GM19193 (cell line): ENCODE results near the gene ARFIP1.

ENCODE experiments used
- POLR2A ChIP-seq: IDR thresholded peaks from 4 replicates; pipeline ENCODE4 v1.6.1; 2011; ENCODE audit not compliant: insufficient read depth, insufficient read length; ENCODE audit errors: extremely low read depth

ARFIP1 gene

GRCh38 chr4:152909901-152910300, 130.1 kb downstream of the ARFIP1 start:
- TF ChIP-seq POLR2A: no peak

GRCh38 chr4:152910521-152910920, 130.8 kb downstream of the ARFIP1 start:
- TF ChIP-seq POLR2A: no peak

- no peak for TF ChIP-seq POLR2A
Observed at GRCh38 chr4:152917543-152918395, 138.0 kb downstream of the ARFIP1 start.

- TF ChIP-seq POLR2A: no peak
Observed at GRCh38 chr4:152919826-152920225, 140.1 kb downstream of the ARFIP1 start.

- no peak for TF ChIP-seq POLR2A
Observed at GRCh38 chr4:152920768-152921167, 141.0 kb downstream of the ARFIP1 start.

- TF ChIP-seq POLR2A: no peak
Observed at GRCh38 chr4:152921284-152921683, 141.5 kb downstream of the ARFIP1 start.

GRCh38 chr4:152925851-152926250, 146.1 kb downstream of the ARFIP1 start:
- TF ChIP-seq POLR2A: no peak

GRCh38 chr4:152926959-152927358, 147.2 kb downstream of the ARFIP1 start:
- TF ChIP-seq POLR2A: no peak

- no peak for TF ChIP-seq POLR2A
Observed at GRCh38 chr4:152927737-152928136, 148.0 kb downstream of the ARFIP1 start.

GRCh38 chr4:152928286-152928685, 148.5 kb downstream of the ARFIP1 start:
- no peak for TF ChIP-seq POLR2A

GRCh38 chr4:152929888-152930287, 150.1 kb downstream of the ARFIP1 start:
- no peak for TF ChIP-seq POLR2A

- TF ChIP-seq POLR2A: no peak
Observed at GRCh38 chr4:152935143-152935542, 155.4 kb downstream of the ARFIP1 start.

GRCh38 chr4:152935631-152936445, 156.1 kb downstream of the ARFIP1 start, which contains the start of gene FHDC1:
FHDC1 (plus strand) TSS chr4:152936323; CDS start chr4:152943058, 6,735 bp downstream.
- no peak for TF ChIP-seq POLR2A

GRCh38 chr4:152936446-152937335, 156.9 kb downstream of the ARFIP1 start:
- TF ChIP-seq POLR2A: no peak
